K562 (cell line): ENCODE results near the gene ZSCAN22. TPM values are rescaled to one million over a fixed set of nuclear protein-coding genes. Genes with fewer than 3 reads are reported as not detected.

Experiments
- BRF1 ChIP-seq: IDR thresholded peaks from 3 replicates; pipeline ENCODE4 v1.6.1; 2011; ENCODE audit warnings: borderline replicate concordance, mild to moderate bottlenecking; ENCODE audit not compliant: insufficient read length; ENCODE audit errors: extremely low read depth
- CBX2 ChIP-seq: fragments of 200-600 bp; sonication (generic); IDR thresholded peaks from one replicate; pipeline ENCODE4 v1.6.1; 2012; ENCODE audit warnings: mild to moderate bottlenecking, low read length, inconsistent platforms; ENCODE audit not compliant: insufficient read depth, poor library complexity, severe bottlenecking
- CREM ChIP-seq: IDR thresholded peaks from 2 replicates; pipeline ENCODE4 v1.6.1; 2014; ENCODE audit warnings: antibody characterized with exemption, low read depth
- FOXA3 ChIP-seq, 2 experiments: fragments of 450-650 bp in 1 of 2; sonication (generic) in 1 of 2; formaldehyde crosslinking; IDR thresholded peaks in 1 of 2; conservative IDR thresholded peaks in 1 of 2; 2 replicates each; pipeline versions ENCODE4 v1.4.0 to v1.8.0; 2020 to 2022; ENCODE audit warnings: mild to moderate bottlenecking in 2 of 2, missing genetic modification reagents in 1 of 2
- GATA2 ChIP-seq: sonication (generic); formaldehyde crosslinking; IDR thresholded peaks from 2 replicates; pipeline ENCODE4 v1.4.0; 2020; ENCODE audit warnings: mild to moderate bottlenecking, missing genetic modification reagents
- HMGXB4 ChIP-seq: sonication (generic); formaldehyde crosslinking; IDR thresholded peaks from 2 replicates; pipeline ENCODE4 v1.8.1; 2023; ENCODE audit warnings: mild to moderate bottlenecking, missing genetic modification reagents
- MCM3 ChIP-seq: fragments of 450-650 bp; IDR thresholded peaks from 2 replicates; pipeline ENCODE4 v1.6.1; 2016
- MTA2 ChIP-seq: fragments of 450-650 bp; IDR thresholded peaks from 2 replicates; pipeline ENCODE4 v1.6.1; 2016; ENCODE audit warnings: low read depth
- MXI1 ChIP-seq: IDR thresholded peaks from 2 replicates; pipeline ENCODE4 v1.6.1; 2011; ENCODE audit warnings: low read depth, mild to moderate bottlenecking, improper control_type of control experiment, low read length
- PCBP1 ChIP-seq: fragments of 200-400 bp; formaldehyde crosslinking; IDR thresholded peaks from 2 replicates; pipeline ENCODE4 v1.6.1; 2018; ENCODE audit warnings: mild to moderate bottlenecking, low read depth, low read length; ENCODE audit not compliant: poor library complexity, severe bottlenecking
- RERE ChIP-seq: sonication (generic); formaldehyde crosslinking; IDR thresholded peaks from 2 replicates; pipeline ENCODE4 v1.8.0; 2023; ENCODE audit warnings: missing genetic modification reagents, mild to moderate bottlenecking, borderline replicate concordance
- RFX1 ChIP-seq: fragments of 450-650 bp; IDR thresholded peaks from 2 replicates; pipeline ENCODE4 v1.6.1; 2016; ENCODE audit warnings: mild to moderate bottlenecking, moderate library complexity
- SMARCB1 ChIP-seq: IDR thresholded peaks from 2 replicates; pipeline ENCODE4 v1.6.1; 2011; ENCODE audit warnings: improper control_type of control experiment, low read depth; ENCODE audit not compliant: insufficient read length
- U2AF2 ChIP-seq: fragments of 200-400 bp; formaldehyde crosslinking; optimal IDR thresholded peaks from 2 replicates; pipeline ENCODE3; 2017; ENCODE audit warnings: low read depth, mild to moderate bottlenecking, low read length
- ZBTB33 ChIP-seq: sonication (generic); formaldehyde crosslinking; IDR thresholded peaks from 2 replicates; pipeline ENCODE4 v1.8.1; 2023; ENCODE audit warnings: mild to moderate bottlenecking, missing genetic modification reagents
- ZFP30 ChIP-seq: fragments of 250-450 bp; sonication (Bioruptor Pico); IDR thresholded peaks from 2 replicates; pipeline ENCODE4 v1.8.0; 2022; ENCODE audit warnings: moderate library complexity, mild to moderate bottlenecking, inconsistent platforms, borderline replicate concordance
- ZNF133 ChIP-seq: fragments of 250-450 bp; sonication (Bioruptor Pico); IDR thresholded peaks from 2 replicates; pipeline ENCODE4 v1.4.0; 2020; ENCODE audit warnings: mild to moderate bottlenecking
- ZNF3 ChIP-seq: fragments of 250-450 bp; sonication (Bioruptor Pico); IDR thresholded peaks from 2 replicates; pipeline ENCODE4 v1.5.0; 2021; ENCODE audit warnings: mild to moderate bottlenecking, moderate library complexity
- ZNF57 ChIP-seq: fragments of 450-650 bp; formaldehyde crosslinking; IDR thresholded peaks from 2 replicates; pipeline ENCODE4 v1.4.0; 2020; ENCODE audit warnings: mild to moderate bottlenecking, moderate library complexity
- polyA plus RNA-seq, 8 experiments: library from polyadenylated mRNA; depleted of rRNA in 4 of 8; stranded (reverse) in 5 of 8; unstranded in 3 of 8; fragments of >200 nt; fragmentation: Nextera tagmentation in 2 of 8; fragmentation: Illumina TruSeq in 1 of 8; extraction: Ambion mirVana in 2 of 8; extraction: Trizol in 1 of 8; gene quantifications; 2 replicates each; pipeline versions ENCODE4 v1.2.1 to v1.2.3, GENCODE V29; 2011 to 2014; ENCODE audit warnings: inconsistent platforms in 1 of 8, missing spikeins in 1 of 8
- total RNA-seq, 7 experiments: library from RNA; depleted of rRNA in 6 of 7; stranded (reverse); fragments of >200 nt in 6 of 7; fragmentation: Illumina TruSeq in 2 of 7; extraction: Trizol in 2 of 7; gene quantifications; 2 replicates each; pipeline versions ENCODE4 v1.2.1 to v1.2.3, GENCODE V29; 2011 to 2021; ENCODE audit warnings: low replicate concordance in 1 of 7

ZSCAN22 gene
- total and polyA plus RNA-seq, 9 of the 15 experiments (the other 6 are each of a cell fraction or from before 2014, with no cell fraction given), result 0.98 to 5.3 (median 3.0) TPM

GRCh38 chr19:58386576-58387337 is 60.0 kb downstream of the ZSCAN22 start, which contains the start of gene RPS5 (continued):
- TF ChIP-seq BRF1 (no peak), ZNF133 (no peak), CREM (peak; percentile 93), ZNF3 (CRISPR knock-in tag) (no peak), SMARCB1 (no peak), MXI1 (peak; percentile 93), GATA2 (CRISPR knock-in tag) (no peak), PCBP1 (peak; percentile 53), RERE (CRISPR knock-in tag) (no peak), ZNF57 (no peak), RFX1 (no peak), ZBTB33 (CRISPR knock-in tag) (no peak), MTA2 (peak; percentile 83), HMGXB4 (CRISPR knock-in tag) (peak; percentile 84), FOXA3 (CRISPR knock-in tag; conservative IDR thresholded peaks at IDR 0.05 in 1 of 2, IDR thresholded peaks at IDR 0.05 in 1 of 2) (peak in 1 of 2 experiments; percentile 77; a peak in 1 of 4 replicates), ZFP30 (CRISPR knock-in tag) (no peak), MCM3 (no peak), U2AF2 (no peak), CBX2 (no peak)
